Osteocyte (in vitro differentiated cells): ENCODE measurements around the gene UGT3A2. TPM values are rescaled to one million over a fixed set of nuclear protein-coding genes. Genes with fewer than 3 reads are reported as not detected.
"Not testable (repeated sequence)": the region's sequence is repeated elsewhere in the genome, so short reads cannot be mapped to it uniquely, and the experiment has no call there.

Experiments
- DNase-seq: peaks from one replicate; pipeline ENCODE4 v3.0.0; 2021; ENCODE audit warnings: mixed read lengths; ENCODE audit not compliant: unreplicated experiment; ENCODE audit errors: extremely low spot score
- H3K27ac Mint-ChIP-seq: one replicate; pipeline ENCODE4 v1.8.0; 2021; ENCODE audit warnings: mild to moderate bottlenecking, mixed read lengths; ENCODE audit not compliant: unreplicated experiment
- H3K27me3 Mint-ChIP-seq: one replicate; pipeline ENCODE4 v1.8.0; 2021; ENCODE audit warnings: mixed read lengths; ENCODE audit not compliant: unreplicated experiment
- H3K36me3 Mint-ChIP-seq: one replicate; pipeline ENCODE4 v1.8.0; 2021; ENCODE audit warnings: mixed read lengths; ENCODE audit not compliant: unreplicated experiment
- H3K4me1 Mint-ChIP-seq: one replicate; pipeline ENCODE4 v1.8.0; 2021; ENCODE audit warnings: mixed read lengths; ENCODE audit not compliant: unreplicated experiment
- H3K4me3 Mint-ChIP-seq: one replicate; pipeline ENCODE4 v1.8.0; 2021; ENCODE audit warnings: mild to moderate bottlenecking, moderate library complexity, mixed read lengths; ENCODE audit not compliant: unreplicated experiment
- H3K9me3 Mint-ChIP-seq: one replicate; pipeline ENCODE4 v1.8.0; 2021; ENCODE audit warnings: mixed read lengths; ENCODE audit not compliant: unreplicated experiment
- CTCF ChIP-seq: fragments of 200-600 bp; sonication (generic); IDR thresholded peaks from 2 replicates; pipeline ENCODE4 v1.5.0; 2021; ENCODE audit warnings: antibody characterized with exemption, mild to moderate bottlenecking, moderate library complexity
- total RNA-seq: library from RNA; stranded (reverse); gene quantifications from 2 replicates; pipeline ENCODE4 v1.2.1, GENCODE V29; 2021

The UGT3A2 gene
- total RNA-seq, 1 donor from 2014 or later = not detected

- H3K27ac Mint-ChIP-seq = no peak overlapping the region
- no peaks in the 10 kb centered on the region for H3K9me3 Mint-ChIP-seq
- no peaks in the 10 kb centered on the region for H3K36me3 Mint-ChIP-seq
- H3K27me3 Mint-ChIP-seq = peaks cover 21% of the 10 kb centered on the region
- no peaks in the 10 kb centered on the region for H3K4me1 Mint-ChIP-seq
- no peak for DNase-seq
- H3K4me3 Mint-ChIP-seq = no peak overlapping the region
- no peak for TF ChIP-seq CTCF
These were observed 25.2 kb downstream of the UGT3A2 start for GRCh38 chr5:36041537-36041845.

- no peak overlapping the region for H3K27ac Mint-ChIP-seq
- H3K9me3 Mint-ChIP-seq = no peaks in the 10 kb centered on the region
- no peaks in the 10 kb centered on the region for H3K36me3 Mint-ChIP-seq
- H3K4me1 Mint-ChIP-seq = no peaks in the 10 kb centered on the region
- DNase-seq = no peak
- H3K27me3 Mint-ChIP-seq = peaks cover 21% of the 10 kb centered on the region
- H3K4me3 Mint-ChIP-seq = no peak overlapping the region
- no peak for TF ChIP-seq CTCF
These were observed 25.8 kb downstream of the UGT3A2 start for GRCh38 chr5:36040651-36041536.

GRCh38 chr5:36035696-36036095, 31.0 kb downstream of the UGT3A2 start:
- no peak for DNase-seq
- Mint-ChIP-seq H3K27me3 (no peaks in the 10 kb centered on the region), H3K4me3 (no peak overlapping the region), H3K9me3 (no peaks in the 10 kb centered on the region), H3K4me1 (no peaks in the 10 kb centered on the region), H3K36me3 (no peaks in the 10 kb centered on the region), H3K27ac (no peak overlapping the region)
- no peak for TF ChIP-seq CTCF

GRCh38 chr5:36034536-36035134, 32.0 kb downstream of the UGT3A2 start:
- H3K27me3 Mint-ChIP-seq, H3K27ac Mint-ChIP-seq, H3K4me1 Mint-ChIP-seq, H3K9me3 Mint-ChIP-seq, DNase-seq, H3K36me3 Mint-ChIP-seq, H3K4me3 Mint-ChIP-seq: not testable (repeated sequence)

- no peaks in the 10 kb centered on the region for H3K4me1 Mint-ChIP-seq
- H3K27me3 Mint-ChIP-seq = no peaks in the 10 kb centered on the region
- H3K4me3 Mint-ChIP-seq = no peak overlapping the region
- no peak for TF ChIP-seq CTCF
- DNase-seq = no peak
- no peak overlapping the region for H3K27ac Mint-ChIP-seq
- H3K9me3 Mint-ChIP-seq = no peaks in the 10 kb centered on the region
- H3K36me3 Mint-ChIP-seq = no peaks in the 10 kb centered on the region
These were observed 33.2 kb downstream of the UGT3A2 start for GRCh38 chr5:36033486-36033885.
